ENCODE measurements around the gene PDGFRB. TPM values are rescaled to one million over a fixed set of nuclear protein-coding genes. Genes with fewer than 3 reads are reported as not detected.

PDGFRB gene
- total and polyA plus RNA-seq, 4 donors: 33.6 to 215 (median 78.3) TPM

DNA sequence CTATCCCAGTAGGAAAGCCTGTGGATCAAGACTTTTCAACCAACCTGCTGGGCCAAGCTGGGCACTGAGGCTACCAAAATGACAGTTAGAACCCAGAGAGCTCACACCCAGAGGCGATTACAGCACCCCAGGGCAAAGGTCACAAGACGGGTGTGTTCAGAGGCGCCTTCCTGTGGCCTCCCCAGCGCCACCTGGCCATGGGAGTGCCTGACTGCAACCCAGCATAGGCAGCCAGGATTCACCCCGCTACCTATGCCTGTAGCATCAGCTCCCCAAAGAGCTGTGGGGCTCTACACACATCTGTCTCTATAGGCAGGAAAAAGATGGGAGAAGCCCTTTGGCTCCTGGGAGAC is 33.5 kb downstream of the PDGFRB start:
- DNase-seq (peak in 1 of 3 donors; percentile 10), ATAC-seq (ENCODE audit: insufficient read depth, low FRiP score) (no peak)
- H3K4me1 ChIP-seq (ENCODE audit: control insufficient read depth in 5 of 5, insufficient read depth in 5 of 5, low read length in 5 of 5): peaks cover 0 to 5% (median 0%) of the 10 kb centered on the region in 5 donors
- no peak overlapping the region for H3K4me3 ChIP-seq
- H3K27ac ChIP-seq (ENCODE audit: low read depth in 1 of 2, low read length in 1 of 2): no peak overlapping the region
- WGBS, 2 donors: 48 to 54% methylated on average over 5 of the region's 5 CpGs
- TF ChIP-seq, protein P1, sequence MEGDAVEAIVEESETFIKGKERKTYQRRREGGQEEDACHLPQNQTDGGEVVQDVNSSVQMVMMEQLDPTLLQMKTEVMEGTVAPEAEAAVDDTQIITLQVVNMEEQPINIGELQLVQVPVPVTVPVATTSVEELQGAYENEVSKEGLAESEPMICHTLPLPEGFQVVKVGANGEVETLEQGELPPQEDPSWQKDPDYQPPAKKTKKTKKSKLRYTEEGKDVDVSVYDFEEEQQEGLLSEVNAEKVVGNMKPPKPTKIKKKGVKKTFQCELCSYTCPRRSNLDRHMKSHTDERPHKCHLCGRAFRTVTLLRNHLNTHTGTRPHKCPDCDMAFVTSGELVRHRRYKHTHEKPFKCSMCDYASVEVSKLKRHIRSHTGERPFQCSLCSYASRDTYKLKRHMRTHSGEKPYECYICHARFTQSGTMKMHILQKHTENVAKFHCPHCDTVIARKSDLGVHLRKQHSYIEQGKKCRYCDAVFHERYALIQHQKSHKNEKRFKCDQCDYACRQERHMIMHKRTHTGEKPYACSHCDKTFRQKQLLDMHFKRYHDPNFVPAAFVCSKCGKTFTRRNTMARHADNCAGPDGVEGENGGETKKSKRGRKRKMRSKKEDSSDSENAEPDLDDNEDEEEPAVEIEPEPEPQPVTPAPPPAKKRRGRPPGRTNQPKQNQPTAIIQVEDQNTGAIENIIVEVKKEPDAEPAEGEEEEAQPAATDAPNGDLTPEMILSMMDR (IDR thresholded peaks at IDR 0.05; ENCODE audit: control extremely low read depth, extremely low read depth): no peak
- peaks cover 0 to 67% (median 33%) of the 10 kb centered on the region in 4 donors for H3K36me3 ChIP-seq (ENCODE audit: control insufficient read depth in 4 of 4, insufficient read depth in 4 of 4, low read length in 4 of 4)
- H3K9me3 ChIP-seq (ENCODE audit: control insufficient read depth in 4 of 4, insufficient read depth in 3 of 4, low read length in 3 of 4): no peaks in the 10 kb centered on the region
- H3K9ac ChIP-seq (ENCODE audit: insufficient read depth in 1 of 2, low read length in 2 of 2): no peak overlapping the region
- H3K27me3 ChIP-seq (ENCODE audit: control insufficient read depth in 3 of 3, insufficient read depth in 3 of 3, low read length in 2 of 3): no peaks in the 10 kb centered on the region

DNA sequence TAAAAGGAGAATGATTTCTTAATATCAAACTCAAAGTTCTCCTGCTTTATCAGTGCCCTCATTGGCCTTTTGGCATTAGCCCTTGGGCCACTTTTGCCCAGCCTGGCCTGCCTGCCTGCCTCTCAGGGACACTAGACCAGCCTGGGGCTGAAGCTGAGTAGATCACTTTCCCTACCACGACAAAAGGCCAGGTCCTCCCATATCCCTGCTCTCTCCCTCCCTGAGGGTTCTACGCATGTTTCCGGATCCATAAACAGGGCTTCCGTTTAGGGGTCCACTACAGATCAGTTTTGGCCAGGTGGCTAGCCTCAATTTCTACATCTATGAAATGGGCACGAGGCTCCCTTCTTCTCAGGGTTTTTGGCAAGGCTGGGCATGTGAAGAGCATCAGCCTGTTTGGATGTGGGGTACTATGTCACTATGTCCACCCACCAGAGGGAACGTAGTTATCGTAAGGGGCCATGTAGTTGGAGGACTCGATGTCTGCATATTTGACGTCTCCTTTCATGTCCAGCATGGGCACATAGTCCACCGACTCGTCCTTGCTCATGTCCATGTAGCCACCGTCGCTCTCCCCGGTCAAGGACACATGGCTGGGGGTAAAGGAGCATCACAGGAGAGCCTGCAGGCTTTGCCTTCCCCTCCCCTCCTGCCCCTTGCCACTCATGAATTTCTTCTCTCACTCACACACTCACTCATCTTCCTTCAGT is 34.0 kb downstream of the PDGFRB start:
- H3K9me3 ChIP-seq (ENCODE audit: control insufficient read depth in 4 of 4, insufficient read depth in 3 of 4, low read length in 3 of 4): no peaks in the 10 kb centered on the region
- no peak overlapping the region for H3K4me3 ChIP-seq
- ATAC-seq (ENCODE audit: insufficient read depth, low FRiP score) (no peak), DNase-seq (peak in 1 of 3 donors; percentile 9)
- no peak overlapping the region for H3K9ac ChIP-seq (ENCODE audit: insufficient read depth in 1 of 2, low read length in 2 of 2)
- H3K27me3 ChIP-seq (ENCODE audit: control insufficient read depth in 3 of 3, insufficient read depth in 3 of 3, low read length in 2 of 3): no peaks in the 10 kb centered on the region
- H3K27ac ChIP-seq (ENCODE audit: low read depth in 1 of 2, low read length in 1 of 2): no peak overlapping the region
- TF ChIP-seq, protein P1 (IDR thresholded peaks at IDR 0.05; ENCODE audit: control extremely low read depth, extremely low read depth): no peak
- peaks cover 0 to 62% (median 32%) of the 10 kb centered on the region in 4 donors for H3K36me3 ChIP-seq (ENCODE audit: control insufficient read depth in 4 of 4, insufficient read depth in 4 of 4, low read length in 4 of 4)
- WGBS, 2 donors: 92 to 95% methylated on average over 14 of the region's 14 CpGs
- peaks cover 0 to 5% (median 0%) of the 10 kb centered on the region in 5 donors for H3K4me1 ChIP-seq (ENCODE audit: control insufficient read depth in 5 of 5, insufficient read depth in 5 of 5, low read length in 5 of 5)

DNA sequence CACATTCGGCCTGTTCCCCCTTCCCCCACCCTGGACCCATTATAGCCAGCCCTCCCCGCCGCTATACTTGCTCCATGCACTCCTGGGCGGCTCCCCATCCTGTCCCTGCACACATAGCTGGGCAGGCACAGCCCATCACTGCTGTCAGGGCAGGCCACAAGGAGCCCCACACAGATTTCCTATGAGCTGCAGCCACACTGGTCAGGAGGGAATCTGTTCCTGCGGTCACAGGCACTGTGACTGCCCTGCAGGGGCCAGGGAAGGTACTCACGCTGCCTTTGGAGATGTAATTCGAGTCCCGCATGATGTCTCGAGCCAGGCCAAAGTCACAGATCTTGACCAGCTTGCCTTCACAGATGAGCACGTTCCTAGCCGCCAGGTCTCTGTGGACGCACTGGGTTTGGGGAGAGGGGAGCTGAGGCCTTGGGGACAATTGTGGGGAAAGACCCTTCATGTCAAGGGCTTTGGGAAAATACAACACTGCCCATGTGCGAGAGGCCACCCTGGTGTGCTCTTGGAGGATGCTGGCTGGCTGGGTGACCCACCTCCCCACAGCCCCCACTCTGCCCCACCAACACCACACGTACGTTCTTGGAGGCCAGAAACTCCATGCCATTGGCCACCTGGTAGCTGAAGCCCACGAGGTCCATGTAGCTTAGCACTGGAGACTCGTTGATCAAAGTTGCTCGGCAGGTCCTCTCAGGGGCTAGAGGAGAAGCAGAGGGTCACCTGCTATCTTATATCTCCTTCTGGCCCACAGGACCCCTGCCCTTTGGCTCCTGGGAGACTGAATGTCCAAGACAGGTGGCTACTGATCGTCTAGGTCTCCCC is 34.8 kb downstream of the PDGFRB start:
- peaks cover 0 to 58% (median 29%) of the 10 kb centered on the region in 4 donors for H3K36me3 ChIP-seq (ENCODE audit: control insufficient read depth in 4 of 4, insufficient read depth in 4 of 4, low read length in 4 of 4)

More for the DNA sequence above, 34.8 kb downstream of the PDGFRB start:
- peaks cover 0 to 5% (median 0%) of the 10 kb centered on the region in 5 donors for H3K4me1 ChIP-seq (ENCODE audit: control insufficient read depth in 5 of 5, insufficient read depth in 5 of 5, low read length in 5 of 5)
- H3K27ac ChIP-seq (ENCODE audit: low read depth in 1 of 2, low read length in 1 of 2): no peak overlapping the region
- DNase-seq (peak in 1 of 3 donors; percentile 12), ATAC-seq (ENCODE audit: insufficient read depth, low FRiP score) (no peak)
- WGBS, 2 donors: 83% methylated on average over 19 of the region's 19 CpGs
- H3K9ac ChIP-seq (ENCODE audit: insufficient read depth in 1 of 2, low read length in 2 of 2): no peak overlapping the region
- H3K9me3 ChIP-seq (ENCODE audit: control insufficient read depth in 4 of 4, insufficient read depth in 3 of 4, low read length in 3 of 4): no peaks in the 10 kb centered on the region
- TF ChIP-seq, protein P1 (IDR thresholded peaks at IDR 0.05; ENCODE audit: control extremely low read depth, extremely low read depth): no peak
- H3K4me3 ChIP-seq: no peak overlapping the region
- H3K27me3 ChIP-seq (ENCODE audit: control insufficient read depth in 3 of 3, insufficient read depth in 3 of 3, low read length in 2 of 3): no peaks in the 10 kb centered on the region

Data from lung (tissue), 12 donors.